Activated CD4-positive, alpha-beta T cell treated with anti-CD3 and anti-CD28 coated beads, Interleukin-2, amount 50 U/mL, for 24 hours (primary cell): Measurements from ENCODE around the gene CHID1.

Source experiments
- DNase-seq, 2 donors: peaks; one replicate each; pipeline ENCODE4 v3.0.0-alpha.2; 2020; ENCODE audit warnings: low read depth in 1 of 2, low spot score in 1 of 2

Gene CHID1

DNA sequence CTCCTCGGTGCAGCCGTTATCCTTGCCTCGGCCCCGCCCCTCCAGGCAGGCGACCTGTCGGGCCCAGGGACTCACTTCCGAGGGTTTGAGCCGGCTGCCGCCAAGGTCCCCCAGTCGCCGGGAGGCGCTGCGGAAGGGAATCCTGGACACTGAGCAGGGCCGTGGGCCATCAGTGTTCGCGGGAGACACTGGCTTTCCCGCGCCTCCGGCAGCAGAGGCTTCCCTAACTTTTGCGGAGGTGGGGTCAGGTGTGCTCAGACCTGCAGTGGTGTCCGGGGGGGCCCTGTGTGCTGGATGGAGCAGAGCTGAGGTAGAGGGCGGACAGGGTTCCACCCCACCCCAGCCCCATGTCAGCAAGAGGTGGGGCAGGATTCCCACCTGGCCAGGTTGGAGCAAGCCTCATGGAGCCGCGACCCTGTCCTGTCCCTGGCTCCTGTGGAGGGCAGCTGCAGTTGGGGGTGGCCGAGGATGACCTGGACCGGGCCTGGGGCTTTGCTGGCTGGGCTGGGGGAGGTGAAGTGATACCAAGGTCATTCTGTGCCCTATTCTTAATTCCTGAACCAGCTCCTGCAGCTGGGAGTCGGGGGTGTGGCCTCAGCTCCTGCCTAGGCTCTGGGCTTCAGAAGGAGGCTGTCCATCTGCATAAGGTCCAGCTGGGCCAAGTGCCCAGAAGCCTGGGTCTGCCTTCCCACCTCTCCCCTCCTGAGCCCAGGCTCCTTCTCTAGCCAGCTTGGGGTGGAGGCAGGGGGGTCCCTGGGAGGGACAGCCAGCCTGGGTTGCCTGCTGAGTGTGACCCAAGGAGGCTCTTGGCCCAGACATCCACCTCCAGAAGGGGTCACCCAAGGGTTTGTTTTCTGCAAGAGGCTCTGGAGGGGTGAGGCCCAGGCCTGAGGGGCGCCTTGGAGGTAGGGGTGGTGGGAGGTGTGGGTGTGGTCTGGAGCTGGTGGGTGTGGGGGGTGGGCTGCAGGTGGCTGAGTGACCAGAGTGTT is 59.5 kb downstream of the CHID1 start:
- DNase-seq = no peak

GRCh38 chr11:849951-850774 is 60.4 kb downstream of the CHID1 start:
- no peak for DNase-seq

DNA sequence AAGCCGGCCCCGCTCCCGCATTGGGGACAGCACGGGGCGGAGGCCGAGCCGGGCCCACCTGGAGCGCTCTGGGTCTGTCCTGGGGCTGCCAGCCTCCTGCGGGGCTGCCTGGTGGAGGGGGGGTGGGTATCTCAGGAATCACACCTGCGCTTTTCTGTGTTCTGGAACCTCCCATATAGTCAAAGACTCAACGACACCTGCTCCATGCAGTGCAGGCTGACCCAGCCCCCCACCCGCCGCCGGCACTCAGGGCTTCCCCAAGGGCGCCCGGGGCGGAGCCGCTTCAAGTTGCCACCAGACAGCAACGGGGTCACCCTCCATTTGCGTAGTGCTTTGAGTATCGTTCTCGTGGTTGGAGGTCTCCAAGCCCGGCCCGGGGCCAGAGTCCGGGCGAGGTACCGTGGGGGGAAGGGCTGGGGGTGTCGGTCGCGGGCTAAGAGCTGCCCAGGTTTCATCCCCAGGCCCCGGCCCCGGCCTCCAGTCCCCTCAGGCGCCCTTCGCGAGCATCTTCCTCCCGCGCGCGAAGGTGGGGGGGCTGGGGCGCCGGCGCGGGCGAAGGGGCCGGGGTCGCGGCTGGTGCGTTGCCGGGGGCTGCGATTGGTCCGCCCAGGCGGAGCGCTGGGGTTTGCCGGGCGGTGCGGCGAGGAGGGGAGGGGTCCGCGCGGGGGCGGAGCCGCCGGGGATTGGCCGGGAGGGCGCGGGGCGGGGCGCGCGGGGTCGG is 61.3 kb downstream of the CHID1 start:
- DNase-seq = no peak

- peak; percentile 42 to 46 for DNase-seq
Measured at GRCh38 chr11:848380-848931, 62.2 kb downstream of the CHID1 start.

DNA sequence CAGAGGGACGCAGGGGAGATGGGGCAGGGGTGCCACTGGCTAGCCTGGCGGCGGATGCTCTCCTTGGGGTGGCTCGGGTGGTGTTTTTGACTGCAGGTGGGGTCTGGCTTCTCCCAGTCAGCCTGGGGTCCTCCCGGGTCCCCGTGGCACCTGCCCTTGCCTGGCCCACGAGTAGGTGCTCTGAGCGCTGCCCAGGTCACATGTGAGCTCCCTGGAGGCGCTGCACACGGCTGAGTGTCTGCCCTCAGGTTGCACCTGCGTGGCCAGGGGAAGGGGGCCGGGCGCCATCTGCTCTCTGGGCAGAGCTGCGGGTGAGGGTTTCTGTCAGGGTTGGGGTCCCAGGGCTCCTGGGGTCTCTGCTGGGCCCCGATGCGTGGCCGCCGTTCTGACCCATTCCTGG is 62.7 kb downstream of the CHID1 start:
- DNase-seq = no peak

- DNase-seq = no peak
Measured at GRCh38 chr11:846496-847098, 64.0 kb downstream of the CHID1 start.

DNA sequence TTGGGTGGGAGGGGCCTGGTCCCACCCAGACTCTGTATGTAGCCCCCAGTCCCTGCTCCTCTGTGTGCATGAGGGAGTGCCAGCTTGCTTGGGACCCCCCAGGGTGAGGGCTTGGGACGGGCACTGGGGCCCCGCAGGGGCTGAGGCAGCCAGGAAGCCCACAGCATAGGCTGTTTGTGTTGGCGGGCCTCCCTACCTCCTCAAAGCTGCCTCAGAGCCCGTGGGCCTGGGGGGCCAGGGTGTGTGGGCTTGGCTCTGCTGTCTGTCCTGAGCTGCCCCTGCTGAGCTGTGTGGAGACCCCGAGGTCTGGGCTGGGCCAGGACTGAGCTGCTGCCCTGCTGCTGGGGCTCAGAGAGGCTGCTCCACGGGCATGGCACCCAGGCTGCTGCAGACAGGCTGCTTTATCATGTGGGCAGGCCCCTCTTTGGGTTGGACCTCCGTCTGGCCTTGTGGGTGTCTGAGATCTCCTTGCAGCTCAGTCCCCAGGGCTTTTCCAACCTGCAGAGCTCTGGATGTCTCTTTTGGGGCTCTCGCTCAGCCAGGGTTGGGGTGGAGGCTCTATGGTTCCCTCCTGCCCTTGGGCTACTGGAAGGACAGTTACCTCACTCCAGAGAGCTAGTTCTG is 64.6 kb downstream of the CHID1 start:
- DNase-seq = no peak

- no peak for DNase-seq
Measured at GRCh38 chr11:844693-845644, 65.6 kb downstream of the CHID1 start.

GRCh38 chr11:843818-844692 is 66.6 kb downstream of the CHID1 start:
- no peak for DNase-seq

DNA sequence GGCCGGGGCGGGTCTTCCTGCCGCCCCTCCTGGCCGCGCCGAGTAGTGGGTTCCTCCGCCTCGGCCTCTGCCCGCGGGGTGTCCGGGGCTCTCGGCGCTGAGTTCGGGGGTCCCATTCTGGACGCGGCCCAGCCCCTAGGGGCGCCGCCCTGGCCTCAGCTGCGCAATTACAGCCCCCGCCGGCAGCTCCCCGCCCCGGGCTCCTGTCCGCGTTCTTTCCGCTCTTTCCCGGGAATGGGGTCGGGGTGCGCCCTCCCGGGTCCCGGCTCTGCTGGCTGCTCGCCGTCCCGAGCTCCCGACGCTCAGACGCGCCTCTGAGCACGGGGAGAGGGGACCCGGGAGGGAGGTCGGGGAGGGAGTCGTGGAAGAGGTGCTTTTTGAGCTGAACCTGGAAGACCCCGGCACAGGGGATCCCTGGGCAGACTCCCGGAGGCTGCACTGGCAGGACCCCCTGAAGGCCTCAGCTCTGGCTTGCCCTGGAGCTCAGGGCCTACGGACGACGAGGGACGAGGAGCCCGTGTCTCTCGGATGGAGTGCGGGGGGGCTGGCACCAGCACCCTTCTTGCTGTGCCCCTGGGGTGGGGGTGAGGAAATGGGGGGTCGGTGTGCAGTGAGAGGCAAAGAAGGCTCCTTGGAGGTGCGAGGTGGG is 67.4 kb downstream of the CHID1 start:
- DNase-seq = no peak

- peak; percentile 78 to 84 for DNase-seq
Measured at GRCh38 chr11:842370-843002, 68.1 kb downstream of the CHID1 start, which contains the start of the genes POLR2L and TSPAN4. Gene POLR2L (minus strand): TSS chr11:842529. CDS start chr11:842508, 21 bp downstream. Gene TSPAN4 (plus strand): TSS chr11:842852. CDS start chr11:850305, 7,453 bp downstream.

DNA sequence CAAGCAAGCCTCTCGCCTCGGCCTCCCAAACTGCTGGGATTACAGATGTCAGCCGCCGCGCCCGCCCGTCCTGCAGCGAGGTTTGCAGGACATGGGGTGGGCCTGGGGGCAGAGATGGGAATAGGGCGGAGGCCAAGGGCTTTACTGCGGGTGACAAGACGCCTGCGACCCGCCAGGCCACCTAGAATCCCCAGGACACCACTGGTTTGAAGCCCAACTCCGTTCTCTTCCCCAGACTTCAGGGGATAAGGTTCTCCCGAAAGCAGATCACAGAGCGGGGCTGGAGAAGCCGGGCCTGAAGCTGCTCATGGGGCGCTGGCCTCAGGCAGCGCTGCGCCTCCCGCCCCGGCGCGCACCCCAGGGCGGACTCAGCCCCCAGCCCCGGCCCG is 68.6 kb downstream of the CHID1 start:
- DNase-seq = no peak

GRCh38 chr11:839875-840617 is 70.6 kb downstream of the CHID1 start:
- no peak for DNase-seq

- DNase-seq = no peak
Measured at GRCh38 chr11:839280-839623, 71.4 kb downstream of the CHID1 start.

DNA sequence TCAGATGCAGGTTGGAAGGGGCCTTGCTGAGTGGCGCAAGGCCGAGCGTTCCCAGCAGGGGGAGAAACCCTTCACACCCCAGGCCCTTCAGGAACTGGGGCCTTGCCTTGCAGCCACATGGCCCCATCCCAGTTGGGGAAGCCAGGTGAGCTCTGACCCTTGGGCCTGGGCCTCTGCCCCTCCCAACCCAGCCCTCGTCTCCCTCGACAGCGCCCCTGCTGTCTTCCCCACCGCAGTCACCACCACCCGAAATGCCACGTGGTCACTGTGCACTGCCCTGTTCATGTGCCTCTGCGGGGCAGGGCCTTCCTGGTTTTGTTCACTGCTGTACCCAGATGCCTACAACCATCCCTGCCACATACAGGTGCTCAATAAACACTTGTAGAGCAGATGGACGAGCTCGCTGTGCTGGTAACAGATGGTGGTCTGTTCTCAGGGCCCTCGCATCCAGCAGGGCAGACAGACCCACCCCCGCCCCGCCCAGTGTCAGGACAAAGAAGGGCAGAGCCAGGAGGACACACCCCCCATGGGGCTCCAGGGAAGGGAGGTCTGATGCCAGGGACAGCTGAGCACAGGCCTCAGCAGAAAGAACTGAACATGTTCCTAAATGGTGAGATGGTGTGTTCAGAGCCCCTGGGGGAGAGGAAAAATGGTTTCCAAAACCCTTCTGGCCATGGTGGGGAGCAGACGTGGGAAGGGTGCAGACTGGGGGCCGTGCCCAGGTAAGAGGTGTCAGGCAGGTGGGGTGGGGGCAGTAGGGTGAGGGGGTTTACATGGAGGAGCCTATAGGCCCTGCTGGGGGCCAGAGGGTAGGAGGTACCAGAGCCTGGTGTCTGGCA is 72.0 kb downstream of the CHID1 start:
- DNase-seq = no peak

DNA sequence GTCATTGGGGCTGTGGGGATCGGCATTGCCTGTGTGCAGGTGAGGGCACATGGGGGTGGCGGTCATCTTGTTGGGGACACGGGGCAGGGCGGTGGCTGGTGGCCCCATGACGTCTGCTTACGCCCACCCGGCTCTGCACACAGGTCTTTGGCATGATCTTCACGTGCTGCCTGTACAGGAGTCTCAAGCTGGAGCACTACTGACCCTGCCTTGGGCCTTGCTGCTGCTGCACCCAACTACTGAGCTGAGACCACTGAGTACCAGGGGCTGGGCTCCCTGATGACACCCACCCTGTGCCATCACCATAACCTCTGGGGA is 72.7 kb downstream of the CHID1 start:
- no peak for DNase-seq
